Body of pancreas (tissue), 4 donors: ENCODE measurements around the gene KIF22.

Experiments used
- POLR2A ChIP-seq, 3 donors: fragments of 450-650 bp; IDR thresholded peaks; one replicate each; pipeline ENCODE4 v1.6.1; 2016; ENCODE audit warnings: antibody characterized with exemption in 3 of 3, mild to moderate bottlenecking in 2 of 3
- TF ChIP-seq, protein P1 (sequence below), 7 experiments: fragments of 450-650 bp in 4 of 7; fragments of 200-600 bp in 3 of 7; sonication (generic) in 3 of 7; IDR thresholded peaks; one replicate each; pipeline ENCODE4 v1.5.1; 2016 to 2019; ENCODE audit warnings: antibody characterized with exemption in 7 of 7

DNA sequence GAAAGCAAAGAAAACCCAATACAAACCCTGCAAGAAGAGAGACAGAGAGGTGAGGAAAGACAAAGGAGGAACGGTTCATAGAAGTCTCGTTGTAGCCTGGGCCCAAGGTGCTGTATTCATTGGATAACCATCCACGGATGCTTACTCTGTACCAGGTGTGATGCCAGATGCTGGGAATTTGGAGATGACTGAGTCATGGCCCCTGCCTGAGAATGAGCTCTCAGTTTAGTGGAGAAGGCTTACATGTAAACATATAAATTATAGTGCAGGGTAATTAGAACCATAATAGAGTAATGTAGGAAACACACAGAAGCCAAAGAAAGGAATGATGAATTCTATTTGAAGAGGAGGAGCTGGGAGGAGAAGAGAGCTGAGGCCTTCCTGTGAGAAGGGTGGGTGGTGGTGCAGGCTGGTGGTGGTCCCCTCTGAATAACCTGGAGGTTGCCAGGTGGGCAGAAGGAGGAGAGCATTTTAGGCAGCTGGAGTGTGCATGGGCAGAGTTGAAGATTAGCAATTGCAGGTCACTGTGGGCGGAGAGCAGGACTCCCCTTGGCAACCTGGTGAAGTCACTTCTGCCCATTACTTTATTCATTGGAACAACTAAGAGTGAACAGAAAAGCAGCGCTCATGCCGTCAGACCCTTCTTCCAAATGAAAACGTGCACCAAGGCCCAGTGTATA, 20.2 kb upstream of the KIF22 start:
- TF ChIP-seq, protein P1, sequence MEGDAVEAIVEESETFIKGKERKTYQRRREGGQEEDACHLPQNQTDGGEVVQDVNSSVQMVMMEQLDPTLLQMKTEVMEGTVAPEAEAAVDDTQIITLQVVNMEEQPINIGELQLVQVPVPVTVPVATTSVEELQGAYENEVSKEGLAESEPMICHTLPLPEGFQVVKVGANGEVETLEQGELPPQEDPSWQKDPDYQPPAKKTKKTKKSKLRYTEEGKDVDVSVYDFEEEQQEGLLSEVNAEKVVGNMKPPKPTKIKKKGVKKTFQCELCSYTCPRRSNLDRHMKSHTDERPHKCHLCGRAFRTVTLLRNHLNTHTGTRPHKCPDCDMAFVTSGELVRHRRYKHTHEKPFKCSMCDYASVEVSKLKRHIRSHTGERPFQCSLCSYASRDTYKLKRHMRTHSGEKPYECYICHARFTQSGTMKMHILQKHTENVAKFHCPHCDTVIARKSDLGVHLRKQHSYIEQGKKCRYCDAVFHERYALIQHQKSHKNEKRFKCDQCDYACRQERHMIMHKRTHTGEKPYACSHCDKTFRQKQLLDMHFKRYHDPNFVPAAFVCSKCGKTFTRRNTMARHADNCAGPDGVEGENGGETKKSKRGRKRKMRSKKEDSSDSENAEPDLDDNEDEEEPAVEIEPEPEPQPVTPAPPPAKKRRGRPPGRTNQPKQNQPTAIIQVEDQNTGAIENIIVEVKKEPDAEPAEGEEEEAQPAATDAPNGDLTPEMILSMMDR (IDR thresholded peaks at IDR 0.05), result no peak
- no peak for TF ChIP-seq POLR2A (IDR thresholded peaks at IDR 0.05)
